Forelimb muscle (tissue), 1 donor: Measurements from ENCODE around the gene CFAP74. TPM values are rescaled to one million over a fixed set of nuclear protein-coding genes. Genes with fewer than 3 reads are reported as not detected.
"Not testable (repeated sequence)": the region's sequence is repeated elsewhere in the genome, so short reads cannot be mapped to it uniquely, and the experiment has no call there.

ENCODE experiments used
- DNase-seq: peaks from one replicate; pipeline ENCODE4 v3.0.0-alpha.2; 2013; ENCODE audit warnings: low read depth
- polyA plus RNA-seq: library from polyadenylated mRNA; unstranded; fragments of 120-200 nt; gene quantifications from one replicate; pipeline ENCODE4 v1.2.1, GENCODE V29; 2013; ENCODE audit not compliant: insufficient read length

The CFAP74 gene
- polyA plus RNA-seq, 1 donor: 0.24 TPM

- DNase-seq: no peak
Observed at GRCh38 chr1:1895060-1895418, 108.5 kb downstream of the CFAP74 start.

GRCh38 chr1:1894354-1895059 lies 109.1 kb downstream of the CFAP74 start:
- DNase-seq: no peak

DNA sequence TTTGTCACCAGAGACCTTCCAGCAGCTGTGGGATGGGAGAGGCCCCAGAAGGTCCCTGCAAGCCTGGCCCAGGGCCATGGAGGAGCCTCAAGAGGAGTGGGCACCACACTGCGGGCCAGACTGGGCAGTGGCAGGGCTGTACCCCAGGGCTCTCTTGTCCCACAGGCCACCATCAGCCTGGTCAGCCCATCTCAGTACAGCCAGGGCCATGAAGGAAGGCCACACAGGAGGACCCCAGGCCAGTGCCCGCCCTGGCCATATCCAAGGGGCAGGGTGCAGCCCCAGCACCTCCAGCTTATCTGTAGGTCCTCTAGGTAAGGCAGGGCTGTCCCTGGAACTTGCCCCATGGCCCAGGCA lies 109.6 kb downstream of the CFAP74 start:
- no peak for DNase-seq

GRCh38 chr1:1893291-1893985 lies 110.1 kb downstream of the CFAP74 start:
- no peak for DNase-seq

GRCh38 chr1:1892763-1893120 lies 110.8 kb downstream of the CFAP74 start:
- DNase-seq: no peak

DNA sequence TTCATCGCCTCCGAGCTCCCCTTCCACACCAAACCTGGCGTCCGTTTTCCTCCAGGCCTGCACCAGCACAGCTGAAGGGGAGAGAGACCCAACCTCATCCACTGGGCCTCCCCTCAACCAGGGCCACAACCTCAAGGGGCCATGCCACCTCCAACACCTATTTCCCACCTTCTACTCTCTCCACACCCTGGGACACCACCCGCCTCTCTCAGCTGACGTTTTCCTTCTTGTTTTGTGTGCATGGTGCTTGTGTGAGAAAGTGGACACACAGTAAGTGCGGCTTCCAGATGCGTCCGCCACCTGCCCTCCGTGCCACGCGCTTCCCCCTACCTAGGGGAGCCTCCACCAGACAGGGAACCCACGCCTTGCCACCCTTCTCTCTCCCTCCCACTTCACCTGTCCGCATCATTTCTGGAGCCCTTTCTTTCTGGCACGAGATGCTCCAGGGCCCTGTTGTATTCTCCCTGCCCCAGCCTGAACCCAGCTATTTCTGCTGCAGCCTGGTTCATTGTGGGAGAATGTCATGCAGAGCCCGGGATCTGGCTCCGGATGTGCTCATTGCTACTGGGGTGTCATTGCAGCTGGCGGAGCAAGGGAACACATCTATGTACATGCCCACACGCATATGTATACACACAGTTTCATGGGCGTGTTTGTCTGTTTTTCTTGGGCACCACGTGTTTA lies 111.4 kb downstream of the CFAP74 start:
- DNase-seq: no peak

GRCh38 chr1:1891349-1892078 lies 112.1 kb downstream of the CFAP74 start:
- no peak for DNase-seq

DNA sequence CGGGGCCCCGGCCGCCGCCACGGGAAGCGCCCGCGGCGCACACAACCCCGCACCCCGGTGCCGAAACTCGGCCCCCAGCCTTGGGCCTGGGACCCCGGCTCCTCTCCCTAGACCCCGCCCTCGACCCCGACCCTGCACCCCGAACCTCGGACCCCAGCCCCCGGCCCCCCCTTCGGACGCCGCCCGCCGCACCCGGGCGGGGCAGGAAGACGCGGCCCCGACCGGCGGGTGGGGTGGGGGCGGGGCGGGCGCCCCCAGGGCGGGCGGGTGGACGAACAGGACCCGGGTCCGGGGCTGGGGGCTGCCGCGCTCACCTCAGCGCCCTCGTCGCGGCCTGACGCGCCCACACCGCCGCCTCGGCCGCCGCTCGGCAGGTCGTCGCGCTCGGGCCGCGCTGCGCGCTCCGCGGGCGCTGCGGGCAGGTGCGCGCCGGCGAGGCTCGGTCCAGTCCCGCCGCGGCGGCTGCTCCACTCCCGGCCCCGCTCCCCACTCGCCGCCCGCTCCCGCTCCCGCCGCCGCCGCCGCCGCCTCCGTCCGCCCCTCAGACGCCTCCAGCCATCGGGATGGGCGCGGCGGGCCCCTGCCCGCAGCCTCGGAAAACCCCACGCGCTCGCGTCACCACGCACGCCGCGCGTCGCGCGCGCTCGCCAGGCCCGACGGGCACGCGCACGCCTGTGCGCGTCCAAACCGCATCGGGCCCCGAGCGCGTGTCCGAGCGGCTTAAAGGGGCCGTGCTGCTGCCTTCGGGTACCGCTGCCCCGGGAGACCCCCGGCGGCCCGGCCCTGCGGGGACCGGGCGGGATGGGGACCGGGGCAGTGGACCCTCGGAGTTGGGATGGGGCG lies 112.9 kb downstream of the CFAP74 start, which contains the start of gene GNB1:
Gene GNB1 (minus strand): TSS at position 582 of the 843 bp plus-strand sequence. CDS start 65,634 bp downstream, outside the sequence.
- DNase-seq: peak; percentile 92

DNA sequence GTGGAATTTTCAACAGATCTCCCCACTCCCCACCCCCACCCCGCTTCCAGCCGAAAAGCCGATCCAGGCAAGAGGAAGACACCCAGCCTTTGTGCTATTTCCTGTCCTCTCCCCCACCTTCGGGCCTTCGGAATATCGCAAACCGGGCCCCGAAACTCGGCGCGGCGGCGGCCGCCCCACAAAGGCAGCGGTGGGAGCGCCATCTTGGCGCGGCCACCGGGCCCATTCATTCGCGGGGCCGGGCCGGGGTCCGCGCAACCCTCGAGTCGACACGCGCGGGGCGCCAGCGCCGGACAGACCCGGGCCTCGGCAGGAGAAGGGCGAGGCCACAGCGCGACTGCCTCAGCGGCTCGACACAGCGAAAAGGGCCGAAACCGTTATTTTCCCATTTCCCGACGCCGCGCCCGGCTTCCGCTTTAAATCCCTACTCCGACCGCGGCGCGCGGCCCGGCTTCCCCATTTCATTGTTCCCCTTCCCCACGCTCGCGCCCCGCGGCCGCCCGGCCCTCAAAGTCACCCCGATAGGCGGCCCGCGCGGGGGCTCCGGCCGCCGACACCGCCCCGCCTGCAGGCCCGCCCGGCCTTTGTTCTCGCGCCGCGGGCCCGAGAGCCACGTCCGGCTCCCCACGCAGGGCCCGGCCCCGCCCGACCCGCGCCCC lies 113.6 kb downstream of the CFAP74 start:
- DNase-seq: no peak

DNA sequence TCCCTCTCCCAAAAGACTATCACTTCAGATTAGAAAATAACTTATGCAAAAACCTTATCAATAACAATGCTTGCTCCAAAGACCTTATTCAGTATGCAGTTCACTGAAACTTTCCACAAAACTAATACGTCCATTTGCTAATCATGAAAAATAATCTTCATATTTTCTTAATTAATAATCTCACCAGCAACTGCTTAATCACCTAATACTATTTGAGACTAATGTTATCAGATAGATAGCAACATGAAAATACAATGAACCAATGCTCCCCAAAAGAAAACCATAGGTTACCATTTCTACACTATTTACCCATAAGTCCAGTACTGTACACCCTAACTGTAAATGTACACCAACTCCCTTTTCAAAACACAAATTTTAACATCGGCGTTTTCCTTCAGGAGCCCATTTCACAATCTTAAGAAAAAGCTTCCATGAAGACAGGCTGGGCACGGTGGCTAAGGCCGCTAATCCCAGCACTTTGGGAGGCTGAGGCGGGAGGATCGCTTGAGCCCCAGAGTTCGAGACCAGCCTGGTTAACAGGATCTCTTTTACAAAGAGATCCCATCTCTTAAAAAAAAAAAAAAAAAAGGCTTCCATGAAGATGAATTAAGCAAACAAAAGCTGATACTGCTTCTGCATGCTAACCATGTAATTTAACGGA lies 114.4 kb downstream of the CFAP74 start:
- DNase-seq: no peak

- DNase-seq: not testable (repeated sequence)
Observed at GRCh38 chr1:1883890-1884289, 119.7 kb downstream of the CFAP74 start.

DNA sequence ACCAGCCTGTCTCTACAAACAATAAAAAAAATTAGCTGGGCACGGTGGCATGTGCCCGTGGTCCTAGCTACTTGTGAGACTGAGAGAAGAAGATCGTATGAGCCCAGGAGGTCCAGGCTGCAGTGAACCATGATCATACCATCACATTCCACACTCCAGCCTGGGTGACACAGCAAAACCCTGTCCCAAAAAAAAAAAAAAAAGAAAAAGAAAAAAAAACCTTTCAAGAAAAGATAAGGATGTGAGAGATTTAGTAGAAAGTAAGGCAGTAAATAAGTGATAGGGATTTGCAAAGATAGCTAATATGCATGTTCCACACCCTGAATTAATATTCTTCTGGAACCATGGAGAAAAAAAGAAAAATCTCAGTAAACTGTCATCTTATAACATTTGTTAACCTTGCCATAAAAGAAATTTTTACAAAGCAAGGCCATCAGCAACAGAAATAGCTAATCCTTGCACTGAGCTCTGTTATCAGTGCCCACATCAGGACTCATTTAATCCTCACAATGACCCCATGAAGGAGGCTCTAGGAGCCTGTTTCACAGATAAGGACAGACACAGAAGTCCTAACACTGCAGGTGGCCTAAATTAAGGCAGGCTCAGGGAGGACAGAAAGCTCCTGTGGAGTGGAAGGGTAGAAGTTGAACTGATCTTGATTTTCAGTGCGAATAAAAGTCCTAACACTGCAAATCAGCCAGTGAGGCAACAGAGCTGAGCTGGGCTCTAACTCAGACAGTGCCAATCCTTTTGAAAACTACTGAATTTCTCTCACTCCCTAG lies 120.3 kb downstream of the CFAP74 start:
- no peak for DNase-seq

GRCh38 chr1:1881727-1882126 lies 121.9 kb downstream of the CFAP74 start:
- no peak for DNase-seq

DNA sequence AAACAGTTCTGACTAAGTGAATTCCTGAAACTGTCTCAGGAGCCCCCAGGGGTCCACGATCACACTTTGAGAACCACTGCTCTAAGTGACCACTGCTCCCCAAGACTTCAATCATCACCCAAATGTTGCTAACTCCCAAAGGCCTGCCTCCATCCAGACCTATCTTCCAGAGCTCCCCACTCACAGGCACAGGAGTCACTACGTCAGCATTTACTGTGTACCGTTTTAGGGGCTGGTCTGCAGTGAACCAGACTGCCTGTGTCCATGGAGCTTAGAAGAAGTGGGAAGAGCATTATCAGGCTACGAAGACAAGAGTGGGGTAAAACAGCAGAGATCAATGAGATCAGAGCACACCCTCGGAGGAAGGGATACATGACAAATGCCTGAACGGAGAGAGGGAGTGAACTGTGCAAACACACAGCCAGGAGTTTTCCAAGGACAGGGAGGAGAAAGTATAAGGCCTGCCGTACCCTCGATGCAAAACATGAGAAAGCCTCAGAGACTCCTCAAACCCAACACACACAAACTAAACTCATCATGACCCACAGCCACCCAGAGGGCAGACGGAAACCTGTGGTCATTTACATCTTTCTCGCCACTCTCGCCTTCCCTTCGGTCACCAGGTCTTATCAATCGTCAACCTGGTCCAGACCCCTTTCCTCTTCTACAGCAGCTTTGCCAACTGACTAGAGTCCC lies 122.8 kb downstream of the CFAP74 start:
- no peak for DNase-seq

- no peak for DNase-seq
Observed at GRCh38 chr1:1879942-1880341, 123.6 kb downstream of the CFAP74 start.

DNA sequence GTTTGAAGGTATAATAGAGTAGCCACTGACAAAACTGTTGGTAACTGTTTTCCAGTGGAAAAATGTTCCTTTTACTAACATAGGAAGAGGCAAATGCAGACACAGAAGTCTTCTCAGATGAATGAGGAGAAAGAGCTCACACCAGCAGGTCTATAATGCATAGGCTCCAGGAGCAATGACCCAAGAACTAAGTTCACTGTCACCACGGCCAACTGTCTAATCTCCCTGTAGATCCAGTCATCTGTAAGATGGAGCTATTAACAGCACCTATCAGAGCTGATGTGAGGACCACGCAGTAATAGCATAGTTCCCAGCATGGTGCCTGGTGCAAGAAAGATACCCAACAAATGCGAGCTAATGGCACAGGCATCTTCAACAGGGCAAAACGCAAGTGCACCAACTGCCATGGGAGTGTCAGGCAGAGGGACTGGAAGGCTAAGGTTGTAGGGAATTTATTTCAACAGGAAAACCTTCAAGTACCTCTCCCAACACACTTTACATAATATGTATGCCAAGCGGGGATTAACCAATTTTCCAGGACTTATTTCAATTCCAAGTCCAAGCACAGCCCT lies 125.6 kb downstream of the CFAP74 start:
- no peak for DNase-seq

DNA sequence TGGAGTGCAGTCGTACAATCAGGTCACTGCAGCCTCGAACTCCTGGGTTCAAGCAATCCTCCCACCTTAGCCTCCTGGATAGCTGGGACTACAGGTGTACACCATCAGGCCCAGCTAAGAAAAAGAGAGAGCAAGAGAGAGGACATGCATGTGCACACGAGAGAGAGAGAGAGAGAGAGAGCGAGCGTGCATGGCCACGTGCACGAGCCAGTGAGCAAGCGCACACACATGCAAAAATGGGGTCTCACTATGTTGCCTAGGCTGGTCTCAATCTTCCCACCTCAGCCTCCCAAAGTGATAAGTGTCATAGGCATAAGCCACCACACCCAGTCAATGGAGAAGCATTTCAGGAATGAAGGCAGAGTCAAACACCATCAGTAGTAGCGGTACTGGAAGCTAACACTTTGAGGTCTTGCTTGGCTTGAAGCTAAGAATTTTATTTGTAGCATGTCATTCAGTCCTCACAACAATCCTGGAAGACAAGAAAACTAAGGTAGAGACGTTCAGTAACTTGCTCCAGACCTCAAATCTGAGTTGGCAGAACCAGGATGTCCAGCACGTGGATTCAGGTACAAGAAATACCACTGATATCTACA lies 127.2 kb downstream of the CFAP74 start:
- DNase-seq: no peak

DNA sequence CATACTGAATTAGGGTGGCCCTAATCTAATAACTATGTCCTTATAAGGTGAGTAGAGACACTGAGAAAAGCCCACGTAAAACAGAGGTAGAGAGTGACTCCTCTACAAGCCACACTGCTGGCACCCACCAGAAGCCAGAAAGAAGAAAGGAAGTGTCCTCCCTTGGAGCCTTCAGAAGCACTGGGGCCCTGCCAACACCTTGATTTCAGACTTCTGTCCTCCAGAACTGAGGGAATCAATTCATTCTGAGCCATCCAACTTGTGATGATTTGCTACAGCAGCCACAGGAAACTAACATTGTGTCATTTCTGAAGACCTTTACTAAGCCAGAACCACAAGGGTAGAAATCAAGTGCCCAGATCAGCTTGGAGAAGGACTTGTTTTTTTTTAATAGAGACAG lies 127.7 kb downstream of the CFAP74 start:
- DNase-seq: no peak
